Stimulated activated CD4-positive, alpha-beta T cell treated with anti-CD3 and anti-CD28 coated beads, TNF-alpha, amount 100 ng/mL, for 1 hour (primary cell): ENCODE results near the gene CCDC192.
"Not testable (repeated sequence)": the region's sequence is repeated elsewhere in the genome, so short reads cannot be mapped to it uniquely, and the experiment has no call there.

Experiments
- DNase-seq, 3 donors: peaks; one replicate each; pipeline ENCODE4 v3.0.0-alpha.2; 2020; ENCODE audit warnings: low read depth in 3 of 3, low spot score in 1 of 3

The CCDC192 gene

GRCh38 chr5:127758766-127759283 lies 55.6 kb downstream of the CCDC192 start:
- DNase-seq: no peak

GRCh38 chr5:127761869-127762268 lies 58.7 kb downstream of the CCDC192 start:
- no peak for DNase-seq

GRCh38 chr5:127762412-127762811 lies 59.2 kb downstream of the CCDC192 start:
- DNase-seq: no peak

GRCh38 chr5:127766676-127767335 lies 63.6 kb downstream of the CCDC192 start:
- DNase-seq: no peak

GRCh38 chr5:127769386-127769785 lies 66.2 kb downstream of the CCDC192 start:
- DNase-seq: no peak

- no peak for DNase-seq
These were observed 67.1 kb downstream of the CCDC192 start for GRCh38 chr5:127770272-127770671.

GRCh38 chr5:127772531-127772930 lies 69.3 kb downstream of the CCDC192 start:
- DNase-seq: no peak

- DNase-seq: no peak
These were observed 71.0 kb downstream of the CCDC192 start for GRCh38 chr5:127774221-127774620.

GRCh38 chr5:127776477-127776876 lies 73.3 kb downstream of the CCDC192 start:
- DNase-seq: no peak

GRCh38 chr5:127777957-127778356 lies 74.8 kb downstream of the CCDC192 start:
- DNase-seq: no peak

- DNase-seq: not testable (repeated sequence)
These were observed 79.3 kb downstream of the CCDC192 start for GRCh38 chr5:127782450-127782849.

- no peak for DNase-seq
These were observed 82.1 kb downstream of the CCDC192 start for GRCh38 chr5:127785098-127785927.

- DNase-seq: no peak
These were observed 88.2 kb downstream of the CCDC192 start for GRCh38 chr5:127791439-127791838.

GRCh38 chr5:127791908-127792307 lies 88.7 kb downstream of the CCDC192 start:
- DNase-seq: not testable (repeated sequence)

- DNase-seq: no peak
These were observed 89.9 kb downstream of the CCDC192 start for GRCh38 chr5:127793052-127793451.

- no peak for DNase-seq
These were observed 90.7 kb downstream of the CCDC192 start for GRCh38 chr5:127793879-127794278.

GRCh38 chr5:127796211-127796610 lies 93.0 kb downstream of the CCDC192 start:
- no peak for DNase-seq

GRCh38 chr5:127799293-127799905 lies 96.2 kb downstream of the CCDC192 start:
- no peak for DNase-seq

- no peak for DNase-seq
These were observed 98.7 kb downstream of the CCDC192 start for GRCh38 chr5:127801751-127802476.

GRCh38 chr5:127802477-127802865 lies 99.3 kb downstream of the CCDC192 start:
- DNase-seq: no peak

GRCh38 chr5:127804886-127805426 lies 101.8 kb downstream of the CCDC192 start:
- DNase-seq: no peak
